Stimulated activated CD4-positive, alpha-beta T cell treated with anti-CD3 and anti-CD28 coated beads, Interleukin-4, amount 100 ng/mL, for 48 hours (primary cell): ENCODE data around the gene PLEKHF1.
"Not testable (repeated sequence)": the region's sequence is repeated elsewhere in the genome, so short reads cannot be mapped to it uniquely, and the experiment has no call there.

ENCODE experiments used
- DNase-seq, 2 donors: peaks; one replicate each; pipeline ENCODE4 v3.0.0-alpha.2; 2020; ENCODE audit warnings: low read depth in 2 of 2

The PLEKHF1 gene

GRCh38 chr19:29664753-29665214 lies 477 bp upstream of the PLEKHF1 start:
- DNase-seq = no peak

DNA sequence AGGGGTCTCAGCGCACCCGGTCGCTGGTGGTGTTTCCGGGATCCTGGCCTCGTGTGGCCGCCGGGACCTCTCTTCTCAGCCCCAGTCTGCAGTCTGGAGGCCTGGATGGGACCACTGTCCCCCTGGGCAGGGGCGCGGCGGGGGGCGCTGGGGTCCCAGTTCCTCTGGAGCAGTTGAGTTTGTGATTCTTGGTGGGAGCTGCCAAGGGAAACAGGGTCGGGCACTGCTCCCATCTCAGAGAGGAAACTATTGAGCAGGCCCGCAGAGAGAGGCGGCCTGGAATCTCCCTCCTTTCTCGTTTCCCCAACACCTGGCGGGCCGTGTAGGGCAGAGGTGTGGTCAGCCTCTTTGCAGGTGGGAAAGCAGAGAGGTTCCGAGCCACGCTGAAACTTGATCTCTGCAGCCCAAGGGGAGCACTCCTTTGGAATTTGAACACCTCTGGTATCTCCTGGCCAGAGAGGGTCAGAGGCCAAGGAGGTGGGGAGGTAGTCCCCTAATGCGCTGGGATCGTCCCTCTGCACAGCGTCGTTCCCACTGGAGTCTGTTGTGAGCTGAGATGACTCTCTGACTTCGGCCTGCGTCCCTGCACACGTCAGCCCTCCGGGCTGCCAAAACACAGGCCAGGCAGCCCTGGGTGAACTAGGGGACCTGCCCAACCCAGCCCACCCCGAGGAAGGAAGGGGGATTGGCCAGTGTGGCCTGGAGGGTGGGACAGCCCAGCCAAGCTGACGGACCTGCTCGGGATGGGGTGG lies 741 bp downstream of the PLEKHF1 start:
- DNase-seq = no peak

DNA sequence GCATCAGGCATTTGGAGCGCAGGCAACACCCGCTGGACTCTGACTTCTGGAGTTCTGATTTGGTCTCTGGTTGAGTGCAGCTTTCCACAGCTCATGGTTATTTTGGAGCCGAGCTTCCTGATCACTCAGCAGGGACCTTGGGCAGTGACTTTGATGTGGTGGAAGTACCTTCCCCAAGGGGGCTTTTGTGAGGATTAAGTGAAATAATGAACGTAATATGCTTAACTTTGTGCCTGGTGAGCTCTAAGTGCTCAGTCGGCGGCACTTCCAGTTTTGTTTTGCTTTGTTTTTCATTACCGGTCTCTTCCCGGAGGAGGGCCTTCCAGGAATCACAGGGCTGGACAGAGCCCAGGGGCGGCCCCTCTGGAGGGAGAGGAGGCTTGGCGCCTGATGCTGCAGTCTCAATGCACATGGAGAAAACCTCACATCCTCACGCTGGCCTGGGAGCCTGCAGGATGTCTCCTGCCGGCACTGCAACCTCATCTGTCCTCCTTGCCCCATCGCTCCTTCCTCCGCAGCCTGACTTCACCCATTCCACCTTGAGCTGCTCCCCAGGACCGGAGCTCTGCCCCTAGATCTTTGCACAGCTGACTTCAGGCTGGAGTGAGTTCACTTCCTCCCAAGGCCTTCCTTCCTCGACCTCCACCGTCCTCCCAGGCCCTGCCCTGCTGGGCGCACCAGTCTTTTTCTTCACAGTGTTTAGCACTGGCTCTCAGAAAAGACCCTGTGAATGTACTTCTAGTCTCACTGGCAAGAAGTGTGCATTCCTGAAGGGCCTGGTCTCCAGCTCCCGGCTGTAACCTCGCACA lies 1.5 kb downstream of the PLEKHF1 start:
- DNase-seq = no peak

DNA sequence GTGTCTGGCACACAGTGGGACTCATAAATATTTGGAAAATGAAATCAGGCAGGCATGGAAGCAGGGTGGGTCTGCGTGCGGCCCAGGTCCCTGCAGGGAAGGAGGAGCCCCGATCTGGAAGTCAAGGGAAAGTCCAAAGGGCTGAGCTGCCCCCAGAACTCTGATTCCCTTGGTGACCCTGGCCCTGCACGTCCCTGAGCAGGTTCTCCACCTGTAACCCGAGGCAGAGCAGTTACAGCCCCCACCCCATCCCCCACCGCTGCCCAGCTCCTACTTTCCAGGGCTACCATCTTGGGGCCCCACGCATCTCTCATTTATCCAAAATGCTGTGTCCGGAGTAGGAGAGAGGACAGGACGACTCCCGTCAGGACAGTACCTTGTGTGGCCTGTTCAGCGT lies 2.1 kb downstream of the PLEKHF1 start:
- no peak for DNase-seq

DNA sequence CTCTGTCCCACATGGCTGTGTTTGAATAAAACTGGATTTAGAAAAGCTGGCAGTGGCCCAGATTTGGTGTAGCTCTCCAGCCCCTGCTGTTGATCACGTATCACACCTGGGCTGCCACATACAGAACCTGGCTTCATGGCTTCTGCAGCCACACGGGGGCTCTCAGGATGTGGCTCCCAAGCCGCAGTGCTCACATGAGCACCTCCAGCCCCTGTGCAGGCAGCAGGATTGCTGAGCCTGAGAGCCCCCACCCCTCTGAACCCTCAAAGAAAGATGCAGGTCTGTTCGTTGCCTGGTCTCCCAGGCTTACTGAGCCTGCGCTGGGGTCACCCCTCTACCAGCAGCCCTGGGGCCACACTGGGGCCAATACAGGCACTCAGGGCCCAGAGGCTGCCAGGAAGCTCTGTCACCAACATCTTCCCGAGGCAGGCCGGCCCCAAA lies 2.7 kb downstream of the PLEKHF1 start:
- no peak for DNase-seq

DNA sequence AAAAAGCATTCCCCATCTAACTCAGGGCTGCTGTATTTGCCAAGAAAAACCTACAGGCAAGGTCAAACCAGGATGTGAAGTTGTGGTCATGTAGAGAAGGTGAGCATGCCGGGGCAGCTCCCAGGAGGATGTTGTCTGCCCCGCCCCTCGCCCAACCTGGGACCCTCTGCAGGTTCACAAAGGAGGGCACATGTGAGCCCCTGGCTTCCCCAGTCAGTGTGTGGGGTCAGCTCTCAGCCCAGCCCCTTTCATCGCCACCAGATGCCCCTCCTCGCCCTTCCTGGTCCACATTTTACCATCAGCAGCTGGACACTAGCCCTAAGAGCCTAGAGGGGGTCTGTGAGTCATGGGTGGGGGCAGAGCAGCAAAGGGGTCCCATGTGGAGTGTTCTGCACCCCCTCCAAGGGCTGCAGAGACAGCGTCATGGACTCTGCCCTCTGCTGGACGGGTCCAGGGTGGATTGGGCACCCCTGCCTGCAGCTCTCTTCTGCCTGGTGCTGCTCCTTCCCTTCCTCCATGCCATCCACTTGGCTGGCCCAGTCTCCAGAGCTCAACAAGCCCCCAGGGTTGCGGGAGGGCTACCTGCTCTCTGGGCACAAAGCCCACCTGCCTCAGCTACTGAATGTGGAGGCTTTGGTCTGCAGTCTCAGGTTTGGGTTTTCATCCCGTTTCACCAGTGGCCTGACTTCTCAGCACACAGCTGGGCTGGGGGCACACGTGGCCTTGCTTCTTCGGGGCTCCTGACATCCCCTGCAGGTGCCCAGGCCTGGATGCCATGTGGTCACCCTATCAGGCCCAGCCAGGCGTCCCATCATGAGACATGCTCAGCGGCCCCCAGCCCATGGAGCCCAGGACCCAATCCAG lies 3.7 kb downstream of the PLEKHF1 start:
- DNase-seq = no peak

GRCh38 chr19:29670255-29670654 lies 5.0 kb downstream of the PLEKHF1 start:
- DNase-seq = no peak

DNA sequence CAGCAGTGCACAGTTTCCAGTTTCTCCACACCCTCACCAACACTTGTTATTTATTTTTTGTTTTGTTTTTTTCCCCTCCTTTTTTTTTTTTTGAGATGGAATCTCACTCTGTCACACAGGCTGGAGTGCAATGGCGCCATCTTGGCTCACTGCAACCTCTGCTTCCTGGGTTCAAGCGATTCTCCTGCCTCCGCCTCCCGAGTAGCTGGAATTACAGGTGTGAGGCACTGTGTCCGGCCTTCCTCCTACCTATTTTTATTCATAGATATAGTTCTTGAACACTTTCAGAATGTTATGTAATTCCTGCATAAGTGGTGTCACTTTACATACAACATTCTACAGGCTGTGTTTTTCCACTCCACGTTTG lies 5.7 kb downstream of the PLEKHF1 start:
- not testable (repeated sequence) for DNase-seq

DNA sequence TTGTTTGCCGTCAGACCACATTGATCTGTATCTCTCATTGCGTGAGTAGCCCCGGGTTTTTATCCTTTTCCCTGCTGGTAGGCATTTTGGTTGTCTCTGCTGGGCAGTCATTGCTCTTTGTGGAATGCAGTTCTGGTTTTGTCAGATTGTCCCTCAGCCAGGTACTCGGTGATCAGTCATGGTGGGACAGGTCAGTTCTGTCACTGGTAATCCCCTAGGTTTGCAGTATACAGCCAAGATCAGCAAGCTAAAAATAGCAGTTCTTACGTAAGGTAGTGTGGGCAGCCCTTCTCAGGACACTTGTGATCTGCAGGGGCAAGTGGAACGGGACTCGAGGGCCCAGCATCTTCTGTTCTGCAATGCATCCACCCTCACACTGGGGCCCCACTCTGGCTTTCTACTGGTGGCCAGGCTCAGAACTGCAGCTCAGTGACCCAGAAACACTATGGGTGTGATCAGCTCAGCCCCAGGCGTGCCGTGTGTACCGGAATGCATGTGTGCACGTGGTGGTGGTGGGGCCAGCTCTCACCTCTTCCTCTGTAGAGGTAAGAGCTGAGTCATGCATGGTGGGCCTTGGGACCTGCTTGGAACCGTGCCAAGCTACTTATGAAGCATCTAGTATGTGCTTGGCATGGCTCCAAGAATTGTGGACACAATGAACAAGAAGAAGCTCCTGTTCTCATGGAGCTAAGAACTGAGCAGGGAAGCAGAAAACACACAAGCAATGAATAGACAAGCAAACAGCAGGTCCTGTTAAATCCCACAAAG lies 6.3 kb downstream of the PLEKHF1 start:
- DNase-seq = peak; percentile 74 to 77

- DNase-seq = no peak
These were observed 7.2 kb downstream of the PLEKHF1 start for GRCh38 chr19:29672319-29672932.

DNA sequence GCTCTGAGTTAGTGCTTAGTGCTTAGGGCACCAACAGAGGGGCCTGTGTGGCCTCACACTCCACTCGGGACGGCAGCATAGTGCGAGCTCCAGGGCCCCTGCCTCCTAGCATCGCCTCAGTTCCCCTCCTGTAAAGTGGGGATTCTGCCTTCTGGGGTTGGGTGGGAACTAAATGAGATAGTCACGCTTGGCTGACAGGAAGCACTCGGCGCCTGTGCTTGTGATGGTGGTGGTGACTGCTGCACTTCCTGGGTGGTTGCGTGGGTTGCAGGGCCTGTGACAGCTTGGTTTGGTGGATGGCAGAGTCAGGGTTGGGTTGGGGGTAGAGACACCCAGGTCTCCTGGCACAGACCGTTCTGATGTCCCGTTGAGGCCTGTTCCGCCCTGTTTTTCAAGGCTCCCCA lies 7.7 kb downstream of the PLEKHF1 start:
- peak; percentile 70 to 81 for DNase-seq

GRCh38 chr19:29673451-29674371 lies 8.4 kb downstream of the PLEKHF1 start:
- DNase-seq = no peak

- no peak for DNase-seq
These were observed 9.3 kb downstream of the PLEKHF1 start for GRCh38 chr19:29674374-29675119.

- no peak for DNase-seq
These were observed 9.9 kb downstream of the PLEKHF1 start for GRCh38 chr19:29675120-29675649.

- no peak for DNase-seq
These were observed 10.5 kb downstream of the PLEKHF1 start for GRCh38 chr19:29675650-29676186.

- no peak for DNase-seq
These were observed 11.3 kb downstream of the PLEKHF1 start for GRCh38 chr19:29676586-29676985.

DNA sequence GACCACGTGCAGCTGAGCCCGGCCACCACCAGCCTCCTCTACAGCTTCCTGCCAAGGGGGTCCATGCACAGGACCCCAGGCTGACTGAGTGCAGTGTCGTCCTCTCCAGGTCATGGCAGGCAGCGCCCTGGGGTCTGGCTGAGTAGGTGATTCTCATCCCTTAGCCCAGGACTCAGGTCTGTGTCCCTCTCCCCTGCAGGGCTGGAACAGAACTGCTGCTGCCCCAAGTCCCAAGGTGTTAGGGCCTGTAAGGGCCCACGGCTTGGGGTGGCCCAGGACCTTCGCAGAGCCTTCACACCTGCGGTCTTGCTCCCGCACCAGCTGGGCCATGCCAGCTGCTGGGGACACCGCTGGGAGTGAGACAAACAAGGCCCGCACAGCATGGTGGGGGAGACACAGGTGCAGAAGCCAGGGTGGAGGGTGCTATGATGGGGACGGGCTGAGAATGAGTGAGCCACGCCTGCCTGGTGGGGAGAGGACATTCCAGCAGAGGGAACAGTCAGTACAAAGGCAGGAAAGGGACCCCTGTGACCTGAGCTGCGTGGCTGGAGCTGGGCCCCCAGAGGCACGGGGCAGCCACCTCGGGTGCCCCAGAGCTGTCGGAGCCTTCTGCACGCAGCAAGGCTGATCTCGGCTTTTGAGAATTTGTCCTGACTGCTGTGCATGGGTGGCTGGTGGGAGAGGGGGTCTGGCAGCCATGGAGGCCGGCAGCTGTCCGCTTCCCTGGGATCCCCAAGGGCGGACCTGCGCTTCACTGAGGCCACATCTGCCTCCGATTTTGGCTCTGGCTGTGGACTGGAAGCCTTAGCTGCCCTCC lies 11.9 kb downstream of the PLEKHF1 start:
- DNase-seq = no peak
